Upper lobe of left lung (tissue), 4 donors: ENCODE data around the gene ZBED6.

ENCODE experiments used
- POLR2A ChIP-seq, 4 donors: fragments of 450-650 bp; IDR thresholded peaks; one replicate each; pipeline ENCODE4 v1.5.1; 2016 to 2017; ENCODE audit warnings: antibody characterized with exemption in 4 of 4, mild to moderate bottlenecking in 2 of 4
- POLR2AphosphoS5 ChIP-seq, 2 donors: sonication (generic); formaldehyde crosslinking; IDR thresholded peaks; one replicate each; pipeline ENCODE4 v1.5.1; 2017; ENCODE audit warnings: antibody characterized with exemption in 2 of 2
- TF ChIP-seq, protein P1 (sequence below), 6 experiments: fragments of 450-650 bp in 4 of 6; fragments of 200-600 bp in 2 of 6; sonication (generic) in 2 of 6; IDR thresholded peaks; one replicate each; pipeline ENCODE4 v1.5.1; 2016 to 2019; ENCODE audit warnings: antibody characterized with exemption in 6 of 6

DNA sequence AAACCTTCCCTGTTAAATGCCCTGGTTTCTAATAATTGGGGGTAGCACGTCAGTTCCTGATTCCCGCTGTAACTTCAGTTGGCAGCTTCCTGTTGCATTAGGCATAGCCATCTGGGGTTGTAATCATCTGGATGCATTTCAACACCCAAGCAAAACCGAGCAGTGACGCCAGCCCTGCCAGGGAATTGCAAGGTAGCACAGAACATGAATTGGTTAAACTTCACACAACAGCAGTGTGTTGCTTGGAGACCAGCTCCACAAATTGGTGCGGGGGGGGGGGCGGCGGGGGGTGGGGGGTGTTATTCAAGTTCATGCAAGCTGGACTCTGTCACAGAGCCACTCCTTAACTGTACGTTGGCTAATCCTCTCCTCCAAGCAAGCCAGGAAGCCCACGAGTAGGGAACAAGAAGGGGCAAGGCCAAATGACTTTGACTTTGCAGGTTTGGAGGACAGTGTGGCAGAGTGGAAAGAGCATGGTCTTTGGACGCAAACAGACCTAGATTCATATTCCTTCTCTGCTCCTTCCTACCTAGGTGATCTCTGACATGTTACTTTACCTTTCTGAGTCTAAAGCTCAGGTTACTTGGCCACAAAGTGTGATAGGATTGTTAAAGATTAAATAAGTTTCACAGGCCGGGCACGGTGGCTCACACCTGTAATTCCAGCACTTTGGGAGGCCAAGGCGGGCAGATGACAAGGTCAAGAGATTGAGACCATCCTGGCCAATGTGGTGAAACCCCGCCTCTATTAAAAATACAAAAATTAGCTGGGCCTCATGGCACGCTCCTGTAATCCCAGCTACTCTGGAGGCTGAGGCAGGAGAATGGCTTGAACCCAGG lies 25.7 kb upstream of the ZBED6 start:
- TF ChIP-seq, protein P1, sequence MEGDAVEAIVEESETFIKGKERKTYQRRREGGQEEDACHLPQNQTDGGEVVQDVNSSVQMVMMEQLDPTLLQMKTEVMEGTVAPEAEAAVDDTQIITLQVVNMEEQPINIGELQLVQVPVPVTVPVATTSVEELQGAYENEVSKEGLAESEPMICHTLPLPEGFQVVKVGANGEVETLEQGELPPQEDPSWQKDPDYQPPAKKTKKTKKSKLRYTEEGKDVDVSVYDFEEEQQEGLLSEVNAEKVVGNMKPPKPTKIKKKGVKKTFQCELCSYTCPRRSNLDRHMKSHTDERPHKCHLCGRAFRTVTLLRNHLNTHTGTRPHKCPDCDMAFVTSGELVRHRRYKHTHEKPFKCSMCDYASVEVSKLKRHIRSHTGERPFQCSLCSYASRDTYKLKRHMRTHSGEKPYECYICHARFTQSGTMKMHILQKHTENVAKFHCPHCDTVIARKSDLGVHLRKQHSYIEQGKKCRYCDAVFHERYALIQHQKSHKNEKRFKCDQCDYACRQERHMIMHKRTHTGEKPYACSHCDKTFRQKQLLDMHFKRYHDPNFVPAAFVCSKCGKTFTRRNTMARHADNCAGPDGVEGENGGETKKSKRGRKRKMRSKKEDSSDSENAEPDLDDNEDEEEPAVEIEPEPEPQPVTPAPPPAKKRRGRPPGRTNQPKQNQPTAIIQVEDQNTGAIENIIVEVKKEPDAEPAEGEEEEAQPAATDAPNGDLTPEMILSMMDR (IDR thresholded peaks at IDR 0.05), result no peak
- TF ChIP-seq POLR2AphosphoS5 (IDR thresholded peaks at IDR 0.05), result peak in 1 of 2 donors; percentile 82
- no peak for TF ChIP-seq POLR2A (IDR thresholded peaks at IDR 0.05)
